BE2C (cell line): ENCODE measurements around the gene ITPRID1.
A peak's percentile ranks its signal among the peaks of the same experiment; 100 is the strongest.

Experiments
- DNase-seq: peaks from one replicate; pipeline ENCODE4 v3.0.0-alpha.2; 2020
- H3K27me3 ChIP-seq: fragments of 250-450 bp; sonication (Bioruptor Pico); 2 replicates; pipeline ENCODE4 v1.5.1; 2020; ENCODE audit warnings: mild to moderate bottlenecking
- H3K36me3 ChIP-seq: fragments of 250-450 bp; sonication (Bioruptor Pico); 2 replicates; pipeline ENCODE4 v1.5.1; 2020; ENCODE audit warnings: mild to moderate bottlenecking
- H3K4me1 ChIP-seq: fragments of 250-450 bp; sonication (Bioruptor Pico); 2 replicates; pipeline ENCODE4 v1.5.1; 2020
- H3K4me3 ChIP-seq: 2 replicates; pipeline ENCODE4 v1.5.1; 2011; ENCODE audit warnings: low read depth, low read length
- H3K9me3 ChIP-seq: fragments of 250-450 bp; sonication (Bioruptor Pico); 2 replicates; pipeline ENCODE4 v1.5.1; 2020
- TF ChIP-seq, protein P1 (sequence below): IDR thresholded peaks from 2 replicates; pipeline ENCODE4 v1.5.1; 2012; ENCODE audit warnings: mild to moderate bottlenecking, low read depth, low read length

Gene ITPRID1

DNA sequence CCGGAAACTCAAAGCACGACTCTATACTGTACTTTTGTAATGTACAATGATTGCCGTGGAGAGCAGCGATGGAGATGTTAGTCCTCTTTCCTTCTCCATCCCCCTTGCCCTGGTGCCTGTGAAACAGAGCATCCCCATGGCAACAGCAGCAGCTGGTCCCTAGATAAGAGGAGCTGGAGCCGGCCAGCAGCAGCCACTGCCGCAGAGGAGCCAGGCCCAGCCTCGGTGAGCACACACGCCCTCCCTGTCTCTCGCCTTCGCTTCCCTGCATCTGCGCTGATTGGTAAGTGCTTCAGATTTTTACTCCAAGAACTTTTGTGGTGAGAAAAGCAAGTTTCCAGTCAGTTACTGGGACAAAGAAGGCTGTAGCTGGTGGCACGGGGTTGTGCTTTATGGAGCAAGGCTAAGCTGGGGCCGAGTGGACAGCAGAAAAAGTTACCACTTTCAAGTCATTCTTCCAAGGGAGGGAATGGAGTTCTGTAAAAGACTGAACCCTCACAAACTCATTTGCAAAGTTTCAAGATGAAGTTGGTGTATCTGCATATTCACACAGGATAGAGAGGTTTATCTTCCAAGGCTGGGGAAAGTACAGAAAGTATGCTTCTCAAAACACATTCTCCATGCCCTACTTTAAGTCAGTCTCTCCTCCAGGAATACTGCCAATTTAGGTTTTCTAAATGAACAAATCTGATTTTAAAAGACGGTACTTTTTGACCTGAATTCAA, 173.3 kb downstream of the ITPRID1 start, which contains the start of gene PPP1R17:
TSS of gene PPP1R17 (plus strand) at position 192 of the 725 bp plus-strand sequence. CDS start 5,227 bp downstream, outside the sequence.
- TF ChIP-seq, protein P1, sequence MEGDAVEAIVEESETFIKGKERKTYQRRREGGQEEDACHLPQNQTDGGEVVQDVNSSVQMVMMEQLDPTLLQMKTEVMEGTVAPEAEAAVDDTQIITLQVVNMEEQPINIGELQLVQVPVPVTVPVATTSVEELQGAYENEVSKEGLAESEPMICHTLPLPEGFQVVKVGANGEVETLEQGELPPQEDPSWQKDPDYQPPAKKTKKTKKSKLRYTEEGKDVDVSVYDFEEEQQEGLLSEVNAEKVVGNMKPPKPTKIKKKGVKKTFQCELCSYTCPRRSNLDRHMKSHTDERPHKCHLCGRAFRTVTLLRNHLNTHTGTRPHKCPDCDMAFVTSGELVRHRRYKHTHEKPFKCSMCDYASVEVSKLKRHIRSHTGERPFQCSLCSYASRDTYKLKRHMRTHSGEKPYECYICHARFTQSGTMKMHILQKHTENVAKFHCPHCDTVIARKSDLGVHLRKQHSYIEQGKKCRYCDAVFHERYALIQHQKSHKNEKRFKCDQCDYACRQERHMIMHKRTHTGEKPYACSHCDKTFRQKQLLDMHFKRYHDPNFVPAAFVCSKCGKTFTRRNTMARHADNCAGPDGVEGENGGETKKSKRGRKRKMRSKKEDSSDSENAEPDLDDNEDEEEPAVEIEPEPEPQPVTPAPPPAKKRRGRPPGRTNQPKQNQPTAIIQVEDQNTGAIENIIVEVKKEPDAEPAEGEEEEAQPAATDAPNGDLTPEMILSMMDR: no peak
- Histone ChIP-seq H3K27me3 (no peaks in the 10 kb centered on the region), H3K4me1 (no peaks in the 10 kb centered on the region), H3K9me3 (no peaks in the 10 kb centered on the region), H3K36me3 (no peaks in the 10 kb centered on the region), H3K4me3 (no peak within 1 kb of the TSS)
- peak; percentile 47 for DNase-seq

DNA sequence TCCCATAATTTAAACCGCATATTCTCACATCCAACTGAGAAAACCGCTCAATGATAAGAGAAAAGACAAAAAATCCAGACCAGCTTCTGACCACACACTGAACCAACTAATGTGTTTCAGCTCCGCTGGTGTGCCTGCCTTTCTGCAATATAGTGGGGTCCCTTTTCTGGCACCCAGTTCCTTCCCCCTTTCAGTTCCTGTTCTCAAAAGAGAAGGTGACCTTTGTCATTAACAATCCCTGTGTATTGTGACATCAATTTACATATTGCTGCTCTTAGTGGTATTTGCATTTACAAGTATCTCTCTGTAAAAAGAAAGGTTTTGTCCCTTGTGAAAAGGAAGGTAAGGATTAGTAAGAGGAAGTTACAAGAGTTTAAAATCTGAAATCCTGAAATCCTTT, 174.5 kb downstream of the ITPRID1 start:
- TF ChIP-seq, protein P1: no peak
- Histone ChIP-seq H3K4me1 (no peaks in the 10 kb centered on the region), H3K27me3 (no peaks in the 10 kb centered on the region), H3K9me3 (no peaks in the 10 kb centered on the region), H3K4me3 (no peak overlapping the region), H3K36me3 (no peaks in the 10 kb centered on the region)
- no peak for DNase-seq

DNA sequence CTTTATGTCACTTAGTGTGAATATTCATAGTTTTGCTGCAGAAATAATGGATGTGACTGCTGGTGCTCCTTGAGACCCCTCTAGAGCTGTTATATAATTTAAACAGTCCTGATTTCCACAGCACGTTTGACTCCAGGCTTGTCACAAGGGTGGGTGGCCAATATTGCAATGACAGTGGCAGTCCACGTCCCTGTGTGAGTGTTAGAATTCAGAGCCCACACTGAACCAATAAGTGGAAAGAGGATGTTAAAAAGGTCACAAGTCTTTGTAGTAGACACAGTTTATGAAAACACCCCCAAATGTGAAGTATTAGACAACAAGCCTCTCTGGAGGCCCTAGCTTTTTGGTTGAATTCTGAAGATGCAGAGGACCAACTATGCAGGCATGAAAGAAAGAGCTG, 175.1 kb downstream of the ITPRID1 start:
- H3K27me3 ChIP-seq: peaks cover 1% of the 10 kb centered on the region; the same call in 1 of the 2 replicates
- TF ChIP-seq, protein P1: no peak
- H3K4me3 ChIP-seq: no peak overlapping the region
- DNase-seq: no peak
- H3K4me1 ChIP-seq: no peaks in the 10 kb centered on the region
- H3K36me3 ChIP-seq: no peaks in the 10 kb centered on the region
- H3K9me3 ChIP-seq: no peaks in the 10 kb centered on the region

DNA sequence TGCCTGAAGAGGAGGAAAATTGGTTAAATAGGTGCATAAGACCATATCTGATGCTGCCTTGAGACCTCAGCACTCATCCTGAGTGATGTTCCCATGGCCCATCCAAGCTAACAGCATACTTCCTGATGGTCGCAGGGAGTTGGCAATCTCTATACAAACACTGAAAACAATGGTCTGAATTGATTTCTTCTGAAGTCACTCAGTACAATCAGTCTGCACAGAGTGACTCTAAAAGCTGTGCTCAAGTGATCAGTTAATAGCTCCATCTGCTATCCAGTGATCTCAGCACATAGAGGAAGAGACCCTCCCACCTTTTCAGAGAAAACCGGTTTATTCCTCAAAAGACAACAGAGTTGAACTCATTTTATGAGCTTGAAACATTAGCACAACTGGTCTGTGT, 177.0 kb downstream of the ITPRID1 start:
- H3K27me3 ChIP-seq: peaks cover 3% of the 10 kb centered on the region
- no peak overlapping the region for H3K4me3 ChIP-seq
- no peaks in the 10 kb centered on the region for H3K4me1 ChIP-seq
- TF ChIP-seq, protein P1: no peak
- H3K9me3 ChIP-seq: no peaks in the 10 kb centered on the region
- no peaks in the 10 kb centered on the region for H3K36me3 ChIP-seq
- DNase-seq: no peak

DNA sequence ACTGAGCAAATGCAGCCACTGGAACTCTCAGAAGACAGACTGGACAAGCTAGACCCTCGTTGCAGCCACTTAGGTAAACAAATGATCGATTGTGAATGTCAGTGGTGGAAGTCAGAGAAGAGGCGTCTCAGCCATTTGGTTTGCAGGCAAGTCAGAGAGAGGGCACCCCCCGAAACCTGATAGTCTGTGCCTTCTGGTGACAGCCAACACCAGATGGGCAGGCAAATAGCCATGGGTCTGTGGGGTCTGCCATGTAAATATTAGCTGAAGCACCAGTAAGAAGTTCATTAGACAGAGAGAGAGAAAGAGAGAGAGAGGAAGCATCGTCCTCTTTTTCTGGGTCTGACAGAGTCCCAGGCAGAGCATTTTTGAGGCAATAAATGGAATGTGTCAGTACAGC, 178.6 kb downstream of the ITPRID1 start:
- Histone ChIP-seq H3K27me3 (peaks cover 3% of the 10 kb centered on the region), H3K4me1 (no peaks in the 10 kb centered on the region), H3K36me3 (no peaks in the 10 kb centered on the region), H3K4me3 (no peak overlapping the region), H3K9me3 (no peaks in the 10 kb centered on the region)
- no peak for DNase-seq
- TF ChIP-seq, protein P1: no peak

DNA sequence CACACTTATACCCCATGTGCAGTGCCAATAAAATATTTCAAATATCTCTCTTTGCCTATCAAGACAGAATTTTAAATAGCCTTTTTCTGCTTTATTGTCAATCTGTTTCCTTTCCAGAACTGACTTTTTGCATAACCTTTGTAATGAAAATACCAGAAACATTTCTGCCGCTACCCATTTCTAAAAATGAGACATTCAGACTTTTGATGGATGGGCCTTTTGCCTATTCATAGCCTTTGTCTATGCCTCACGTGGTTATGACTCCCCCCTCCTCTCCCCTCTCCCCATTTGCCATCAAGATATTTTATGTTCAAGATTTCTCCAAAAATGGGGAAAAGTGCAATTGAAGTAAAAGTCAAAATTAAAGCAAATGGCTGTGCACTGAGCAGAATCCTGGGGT, 179.0 kb downstream of the ITPRID1 start:
- DNase-seq: no peak
- Histone ChIP-seq H3K36me3 (no peaks in the 10 kb centered on the region), H3K4me3 (no peak overlapping the region), H3K9me3 (no peaks in the 10 kb centered on the region), H3K4me1 (no peaks in the 10 kb centered on the region), H3K27me3 (peaks cover 3% of the 10 kb centered on the region)
- TF ChIP-seq, protein P1: no peak
